GM21723 (cell line): ENCODE data around the gene LMAN2.
"Not testable (repeated sequence)": the region's sequence is repeated elsewhere in the genome, so short reads cannot be mapped to it uniquely, and the experiment has no call there.

Experiments used
- ATAC-seq: cut with Tn5 transposase; IDR thresholded peaks from one replicate; pipeline ENCODE4 v1.9.1; 2021; ENCODE audit warnings: mild to moderate bottlenecking, moderate library complexity; ENCODE audit not compliant: unreplicated experiment

The LMAN2 gene

GRCh38 chr5:177307544-177308363, 43.7 kb downstream of the LMAN2 start:
- ATAC-seq: no peak

DNA sequence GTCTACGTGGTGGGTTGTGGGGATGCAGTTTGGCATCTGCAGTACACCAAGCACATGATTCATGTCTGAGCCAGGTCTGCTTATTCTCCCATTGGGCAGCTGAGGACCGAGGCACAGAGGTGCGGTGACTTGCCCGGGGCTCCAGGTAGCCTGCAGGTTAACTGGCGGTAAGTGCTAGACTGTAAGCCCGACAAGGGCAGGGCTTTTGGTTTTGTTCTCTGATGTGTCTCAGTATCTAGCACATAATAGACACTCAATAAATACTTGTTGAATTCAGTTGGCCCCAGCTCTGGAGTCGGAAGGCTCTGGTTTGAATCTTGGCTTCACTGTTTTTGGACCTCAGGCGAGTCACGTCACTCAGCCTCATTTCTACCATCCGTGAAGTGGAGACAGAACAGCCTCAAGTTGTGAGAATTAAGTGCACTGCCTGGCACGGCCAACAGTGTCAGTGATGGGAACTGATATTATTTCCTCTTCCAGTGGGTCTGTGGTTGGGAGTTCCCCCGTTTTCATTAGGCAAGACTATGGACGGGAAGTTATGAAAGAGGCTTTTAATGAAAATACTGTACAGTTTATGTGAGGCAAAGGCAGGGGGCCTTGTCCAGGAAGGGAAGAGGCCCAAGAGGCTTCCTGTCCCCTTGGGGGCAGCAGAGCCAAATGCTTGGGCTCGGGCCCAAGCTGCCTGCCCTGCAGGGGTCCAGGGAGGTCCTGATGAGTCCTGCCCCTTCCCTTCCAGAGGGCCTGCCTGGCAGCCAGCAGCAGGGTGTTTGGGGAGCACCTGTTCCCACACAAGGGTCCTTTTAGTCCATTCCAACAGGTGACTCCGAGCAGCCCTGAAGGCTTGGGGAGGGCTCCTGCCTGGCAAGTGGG, 44.6 kb downstream of the LMAN2 start:
- no peak for ATAC-seq

DNA sequence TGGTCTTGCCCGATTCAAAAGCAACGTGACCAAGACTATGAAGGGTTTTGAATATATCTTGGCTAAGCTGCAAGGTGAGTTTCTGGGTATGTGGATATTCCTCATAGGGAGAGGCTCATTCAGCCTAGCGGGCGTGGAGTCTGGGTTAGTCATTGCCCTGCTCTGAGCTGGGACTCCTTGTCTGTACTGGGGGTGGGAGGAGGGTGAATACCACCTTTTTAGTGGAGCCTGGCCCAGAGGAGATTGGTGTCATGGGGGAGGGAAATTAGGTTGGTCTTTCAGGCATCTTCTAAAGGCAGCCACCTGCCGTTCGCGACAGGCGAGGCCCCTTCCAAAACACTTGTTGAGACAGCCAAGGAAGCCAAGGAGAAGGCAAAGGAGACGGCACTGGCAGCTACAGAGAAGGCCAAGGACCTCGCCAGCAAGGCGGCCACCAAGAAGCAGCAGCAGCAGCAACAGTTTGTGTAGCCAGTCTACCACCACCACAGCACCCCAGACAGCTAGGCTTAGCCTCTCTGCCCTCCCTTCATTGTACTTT, 45.3 kb downstream of the LMAN2 start:
- ATAC-seq: not testable (repeated sequence)

DNA sequence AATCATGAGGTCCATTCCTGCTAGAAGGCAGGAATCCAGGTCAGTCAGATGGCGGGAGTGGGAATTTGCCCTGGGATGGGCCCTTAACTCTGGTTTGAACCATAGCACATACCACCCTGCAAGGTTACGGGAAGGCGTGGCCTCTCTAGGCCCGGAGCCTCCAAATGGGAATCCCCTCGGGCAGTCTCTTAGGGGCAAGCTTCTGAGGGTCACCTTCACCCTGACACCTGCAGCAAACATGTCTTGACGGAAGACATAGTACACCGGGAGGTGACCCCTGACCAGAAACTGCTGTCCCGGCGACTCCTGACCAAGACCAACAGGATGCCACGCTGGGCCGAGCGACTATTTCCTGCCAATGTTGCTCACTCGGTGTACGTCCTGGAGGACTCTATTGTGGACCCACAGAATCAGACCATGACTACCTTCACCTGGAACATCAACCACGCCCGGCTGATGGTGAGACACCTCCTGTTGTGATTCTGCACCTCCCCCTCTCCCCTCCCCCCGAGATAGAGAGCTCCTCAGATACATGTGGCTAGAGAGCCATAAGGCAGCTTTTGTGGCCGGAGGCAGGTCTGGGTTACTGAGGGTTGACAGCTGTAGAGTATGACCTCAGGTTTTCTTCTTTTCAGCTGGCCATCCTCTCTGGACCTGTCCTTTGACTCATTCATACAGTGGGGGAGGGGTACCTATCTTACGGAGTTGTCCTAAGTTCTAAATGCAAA, 46.9 kb downstream of the LMAN2 start:
- ATAC-seq: no peak

DNA sequence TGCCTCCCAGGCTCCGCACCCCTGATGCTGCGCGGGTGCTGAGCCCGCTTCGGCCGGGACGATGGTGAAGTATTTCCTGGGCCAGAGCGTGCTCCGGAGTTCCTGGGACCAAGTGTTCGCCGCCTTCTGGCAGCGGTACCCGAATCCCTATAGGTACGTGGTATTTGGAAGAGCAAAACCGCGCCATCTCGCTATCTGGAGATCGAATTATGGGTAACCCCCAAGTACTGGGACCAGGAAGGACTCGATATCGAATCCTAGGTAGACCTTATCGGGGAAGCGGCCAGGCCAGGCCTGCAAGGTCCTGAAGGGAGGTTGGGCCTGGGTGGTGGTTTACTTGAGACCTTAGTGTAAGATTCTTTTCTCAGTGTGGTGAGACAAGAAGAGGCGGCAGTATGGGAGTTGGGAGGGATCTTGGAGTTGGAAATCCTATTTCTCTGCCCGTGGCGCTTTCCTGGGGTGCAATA, 47.5 kb downstream of the LMAN2 start:
- ATAC-seq: peak; percentile 12

- ATAC-seq: peak; percentile 58
Measured at GRCh38 chr5:177303121-177303924, 48.1 kb downstream of the LMAN2 start, which contains the start of the genes PRELID1 and RAB24. TSS of gene PRELID1 (plus strand) at chr5:177303799. CDS start at chr5:177303986, 187 bp downstream. TSS of gene RAB24 (minus strand) at chr5:177303719. CDS start at chr5:177303288, 431 bp downstream.

DNA sequence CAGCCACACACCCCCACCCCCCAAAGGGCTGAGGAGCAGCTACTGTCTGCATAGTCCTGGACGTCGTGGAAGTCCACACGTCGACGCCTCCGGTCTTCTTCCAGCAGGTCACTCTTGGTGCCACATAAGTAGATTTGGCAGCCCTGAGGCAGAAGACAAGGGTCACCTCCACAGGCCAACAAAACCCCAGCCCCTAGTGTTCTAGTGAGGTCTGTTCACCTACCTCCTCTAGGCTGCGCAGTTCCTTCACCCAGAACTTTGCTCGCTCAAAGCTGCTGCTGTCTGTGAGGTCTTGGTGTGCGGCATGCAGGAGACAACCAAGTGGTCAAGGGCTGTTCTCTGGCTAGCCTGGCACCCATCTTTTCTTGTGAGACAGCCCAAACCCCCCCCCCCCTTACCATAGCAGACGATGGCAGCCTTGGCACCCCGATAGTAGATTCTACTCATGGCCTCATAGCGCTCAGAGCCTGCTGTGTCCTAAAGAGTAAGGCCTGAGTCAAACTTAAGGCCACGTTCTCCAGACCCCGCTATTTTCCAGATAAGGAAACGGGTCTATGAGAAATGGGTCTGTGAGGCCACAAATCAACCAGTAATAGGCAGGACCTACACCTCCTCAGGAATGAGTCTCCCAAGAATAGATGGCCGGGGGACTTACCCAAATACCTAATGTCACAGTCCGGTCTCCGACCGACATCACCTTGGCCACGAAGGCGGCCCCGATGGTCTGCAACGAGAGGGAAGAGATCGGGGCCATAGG, 48.9 kb downstream of the LMAN2 start:
- no peak for ATAC-seq

DNA sequence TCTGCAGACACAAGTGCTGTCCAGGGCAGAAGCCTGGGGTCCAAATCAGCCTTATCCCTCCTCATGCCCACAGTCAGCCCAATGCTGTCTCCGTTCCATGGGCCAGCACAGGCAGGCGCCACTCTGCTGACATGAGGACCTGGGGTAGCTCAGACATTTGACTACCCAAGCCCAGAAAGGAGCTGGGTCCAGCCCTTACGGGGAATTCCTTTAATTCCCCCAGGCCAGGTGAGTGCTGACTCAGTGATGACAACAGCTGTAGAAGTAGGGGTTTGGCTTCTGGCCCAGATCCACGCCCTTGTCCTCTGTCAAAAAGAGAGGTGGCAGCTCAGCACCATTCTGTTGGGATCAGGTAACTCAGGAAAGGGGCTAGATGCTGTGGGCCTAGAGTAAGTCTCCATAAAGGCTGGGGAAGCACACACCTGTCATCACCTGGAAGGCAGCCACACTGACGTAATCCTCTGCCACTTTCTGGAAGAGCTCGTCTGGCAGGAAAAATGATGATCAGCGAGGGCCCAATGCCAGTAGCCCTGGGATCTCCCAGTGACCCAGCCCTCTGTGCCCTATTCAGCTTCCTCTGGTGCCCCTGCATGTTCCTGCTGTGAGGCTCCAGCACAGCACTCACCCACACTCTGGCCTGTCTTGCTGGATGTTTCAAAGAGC, 49.8 kb downstream of the LMAN2 start:
- no peak for ATAC-seq

DNA sequence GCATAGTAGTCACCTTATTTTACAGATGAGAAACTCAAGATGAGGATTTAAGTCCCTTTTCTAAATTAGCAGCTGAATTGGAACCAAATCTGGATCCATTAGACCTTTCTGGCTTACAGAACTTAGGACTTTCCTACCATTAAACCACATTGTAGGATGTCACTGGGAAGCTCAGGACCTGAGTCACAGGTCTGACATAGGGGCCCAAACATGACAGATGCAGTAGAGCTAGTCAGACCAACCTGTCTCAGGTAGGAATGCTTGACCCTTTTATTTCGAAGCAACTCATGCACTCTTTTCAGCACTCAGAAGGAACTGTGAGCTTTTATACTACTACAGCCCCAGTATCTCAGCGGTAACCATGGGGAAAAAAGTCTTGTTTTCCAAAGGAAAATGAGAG, 50.5 kb downstream of the LMAN2 start:
- no peak for ATAC-seq

- peak; percentile 36 for ATAC-seq
Measured at GRCh38 chr5:177300236-177300880, 51.1 kb downstream of the LMAN2 start.

- ATAC-seq: no peak
Measured at GRCh38 chr5:177299697-177300096, 51.8 kb downstream of the LMAN2 start.

GRCh38 chr5:177297922-177298321, 53.5 kb downstream of the LMAN2 start:
- no peak for ATAC-seq

- no peak for ATAC-seq
Measured at GRCh38 chr5:177296581-177296980, 54.9 kb downstream of the LMAN2 start.

- ATAC-seq: no peak
Measured at GRCh38 chr5:177295924-177296323, 55.5 kb downstream of the LMAN2 start.

DNA sequence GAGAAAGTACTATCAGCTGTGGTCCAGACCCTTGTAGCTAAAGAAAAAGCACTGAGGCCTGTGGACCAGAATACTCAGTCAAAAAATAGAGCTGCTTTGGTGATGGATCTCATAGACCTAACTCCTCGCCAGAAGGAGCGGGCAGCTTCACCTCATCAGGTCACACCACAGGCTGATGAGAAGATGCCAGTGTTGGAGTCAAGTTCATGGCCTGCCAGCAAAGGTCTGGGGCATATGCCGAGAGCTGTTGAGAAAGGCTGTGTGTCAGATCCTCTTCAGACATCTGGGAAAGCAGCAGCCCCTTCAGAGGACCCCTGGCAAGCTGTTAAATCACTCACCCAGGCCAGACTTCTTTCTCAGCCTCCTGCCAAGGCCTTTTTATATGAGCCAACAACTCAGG, 56.8 kb downstream of the LMAN2 start:
- no peak for ATAC-seq

DNA sequence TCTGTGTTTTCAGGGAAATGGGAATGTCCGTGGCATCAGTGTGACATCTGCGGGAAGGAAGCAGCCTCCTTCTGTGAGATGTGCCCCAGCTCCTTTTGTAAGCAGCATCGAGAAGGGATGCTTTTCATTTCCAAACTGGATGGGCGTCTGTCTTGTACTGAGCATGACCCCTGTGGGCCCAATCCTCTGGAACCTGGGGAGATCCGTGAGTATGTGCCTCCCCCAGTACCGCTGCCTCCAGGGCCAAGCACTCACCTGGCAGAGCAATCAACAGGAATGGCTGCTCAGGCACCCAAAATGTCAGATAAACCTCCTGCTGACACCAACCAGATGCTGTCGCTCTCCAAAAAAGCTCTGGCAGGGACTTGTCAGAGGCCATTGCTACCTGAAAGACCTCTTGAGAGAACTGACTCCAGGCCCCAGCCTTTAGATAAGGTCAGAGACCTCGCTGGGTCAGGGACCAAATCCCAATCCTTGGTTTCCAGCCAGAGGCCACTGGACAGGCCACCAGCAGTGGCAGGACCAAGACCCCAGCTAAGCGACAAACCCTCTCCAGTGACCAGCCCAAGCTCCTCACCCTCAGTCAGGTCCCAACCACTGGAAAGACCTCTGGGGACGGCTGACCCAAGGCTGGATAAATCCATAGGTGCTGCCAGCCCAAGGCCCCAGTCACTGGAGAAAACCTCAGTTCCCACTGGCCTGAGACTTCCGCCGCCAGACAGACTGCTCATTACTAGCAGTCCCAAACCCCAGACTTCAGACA, 57.5 kb downstream of the LMAN2 start:
- no peak for ATAC-seq

DNA sequence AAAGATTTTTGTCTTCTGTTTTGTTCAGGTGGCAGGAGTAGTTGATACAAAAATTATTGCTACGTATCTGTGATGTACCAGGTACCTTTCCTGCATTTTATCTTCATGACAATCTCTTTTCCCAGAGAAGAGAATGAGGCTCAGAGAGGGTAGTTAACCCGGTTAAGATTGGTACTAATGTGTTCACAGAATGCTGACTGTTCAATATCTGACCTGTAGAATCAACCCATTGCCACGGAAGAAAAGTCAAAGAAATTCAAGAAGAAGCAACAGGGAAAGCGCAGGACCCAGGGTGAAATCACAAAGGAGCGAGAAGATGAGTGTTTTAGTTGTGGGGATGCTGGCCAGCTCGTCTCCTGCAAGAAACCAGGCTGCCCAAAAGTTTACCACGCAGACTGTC, 59.7 kb downstream of the LMAN2 start:
- no peak for ATAC-seq
